ENCODE results near the gene VSNL1. TPM values are rescaled to one million over a fixed set of nuclear protein-coding genes. Genes with fewer than 3 reads are reported as not detected.
A peak's percentile ranks its signal among the peaks of the same experiment; 100 is the strongest.

Gene VSNL1
- polyA plus RNA-seq (ENCODE audit: insufficient read length in 10 of 10) = 1 to 10 TPM; 3.7 to 9.4 (median 6.5) TPM
- long read RNA-seq, donor 1, partial matches to known transcripts = 0 of 4 reads
- long read RNA-seq, donor 1, other reads (novel, unspliced or antisense) = 0 of 4 reads
- long read RNA-seq, donor 2, partial matches to known transcripts = 6 of 15 reads
- long read RNA-seq, donor 2, other reads (novel, unspliced or antisense) = 8 of 15 reads
- long read RNA-seq, donor 3 = 0 reads
- long read RNA-seq, donor 4 = 0 reads
- long read RNA-seq, donor 5, partial matches to known transcripts = 0 of 1 reads
- long read RNA-seq, donor 5, other reads (novel, unspliced or antisense) = 0 of 1 reads
- long read RNA-seq, donor 6, partial matches to known transcripts = 18 of 18 reads
- long read RNA-seq, donor 6, other reads (novel, unspliced or antisense) = 0 of 18 reads
- long read RNA-seq, donor 7, partial matches to known transcripts = 7 of 7 reads
- long read RNA-seq, donor 7, other reads (novel, unspliced or antisense) = 0 of 7 reads
- long read RNA-seq, donor 8 = 0 reads
- long read RNA-seq, donor 9, partial matches to known transcripts = 0 of 2 reads
- long read RNA-seq, donor 9, other reads (novel, unspliced or antisense) = 0 of 2 reads

- DNase-seq = peak; percentile 92 to 97 (median 93)
These were observed at the start of gene VSNL1 for GRCh38 chr2:17540093-17540812. Gene VSNL1, plus strand, starts transcription at chr2:17540696. Its CDS starts 51,379 bp downstream, at chr2:17592075.

- DNase-seq = no peak
These were observed 44.9 kb upstream of the VSNL1 start for GRCh38 chr2:17495590-17495989.

GRCh38 chr2:17497718-17498117 is 42.8 kb upstream of the VSNL1 start:
- DNase-seq = no peak

- no peak for DNase-seq
These were observed 33.5 kb upstream of the VSNL1 start for GRCh38 chr2:17506736-17507616.

GRCh38 chr2:17515652-17516051 is 24.8 kb upstream of the VSNL1 start:
- DNase-seq = no peak

GRCh38 chr2:17517481-17518211 is 22.9 kb upstream of the VSNL1 start:
- DNase-seq = peak in 1 of 3 donors; percentile 26

- DNase-seq = peak; percentile 78 to 91 (median 80)
These were observed 22.0 kb upstream of the VSNL1 start, which contains the start of gene RAD51AP2 for GRCh38 chr2:17518212-17519154. Gene RAD51AP2, minus strand, starts transcription at chr2:17518440. Its CDS starts 25 bp downstream, at chr2:17518415.

GRCh38 chr2:17519486-17519885 is 21.0 kb upstream of the VSNL1 start:
- DNase-seq = no peak

- DNase-seq = no peak
These were observed 19.7 kb upstream of the VSNL1 start for GRCh38 chr2:17520761-17521160.

- no peak for DNase-seq
These were observed 18.9 kb upstream of the VSNL1 start for GRCh38 chr2:17521621-17522020.

- DNase-seq = no peak
These were observed 18.2 kb upstream of the VSNL1 start for GRCh38 chr2:17522303-17522702.

GRCh38 chr2:17529771-17530170 is 10.7 kb upstream of the VSNL1 start:
- DNase-seq = no peak

- DNase-seq = no peak
These were observed 7.0 kb upstream of the VSNL1 start for GRCh38 chr2:17533546-17533945.

GRCh38 chr2:17536416-17536815 is 4.1 kb upstream of the VSNL1 start:
- no peak for DNase-seq

- peak in 2 of 3 donors; percentile 46 to 91 for DNase-seq
These were observed 2.3 kb upstream of the VSNL1 start for GRCh38 chr2:17538022-17538843.

GRCh38 chr2:17538844-17539554 is 1.5 kb upstream of the VSNL1 start:
- peak; percentile 74 to 94 (median 84) for DNase-seq

- DNase-seq = peak; percentile 25 to 68 (median 54)
These were observed 844 bp upstream of the VSNL1 start for GRCh38 chr2:17539611-17540092.

Measured in muscle of back (tissue), 13 donors.